NK-92 treated with Interleukin-12 subunit alpha and Interleukin-12 subunit beta, amount 100 ng/mL, for 24 hours (cell line): Measurements from ENCODE around the gene PLPP3.

Source experiments
- DNase-seq: peaks from one replicate; lab custom pipeline; 2025; lab: John Stamatoyannopoulos, UW

The PLPP3 gene

DNA sequence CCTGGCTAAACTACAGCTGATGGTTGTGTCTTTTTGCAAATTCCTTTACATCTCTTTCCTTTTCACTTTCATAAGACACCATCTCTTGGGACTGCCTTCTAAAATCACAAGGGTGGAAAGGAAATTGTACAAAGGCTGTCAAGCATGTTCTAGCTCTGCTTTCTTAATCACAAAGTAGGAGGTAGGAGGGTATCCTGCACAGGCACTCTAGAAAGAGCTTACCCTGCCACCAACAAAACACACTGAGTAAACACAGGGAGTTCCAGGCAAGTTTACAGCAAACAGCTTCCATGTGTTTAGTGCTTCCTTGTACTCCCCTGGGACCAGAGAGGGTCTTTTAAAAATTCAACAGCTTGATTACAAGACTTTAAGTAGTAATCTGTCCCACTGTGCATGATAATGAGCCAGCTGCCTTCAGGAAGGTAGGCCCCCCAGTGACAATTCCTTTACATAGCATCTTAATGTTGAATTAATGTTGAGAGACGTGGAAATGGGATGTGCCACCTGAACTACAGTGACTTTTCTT, 2.4 kb downstream of the PLPP3 start:
- DNase-seq: no peak

DNA sequence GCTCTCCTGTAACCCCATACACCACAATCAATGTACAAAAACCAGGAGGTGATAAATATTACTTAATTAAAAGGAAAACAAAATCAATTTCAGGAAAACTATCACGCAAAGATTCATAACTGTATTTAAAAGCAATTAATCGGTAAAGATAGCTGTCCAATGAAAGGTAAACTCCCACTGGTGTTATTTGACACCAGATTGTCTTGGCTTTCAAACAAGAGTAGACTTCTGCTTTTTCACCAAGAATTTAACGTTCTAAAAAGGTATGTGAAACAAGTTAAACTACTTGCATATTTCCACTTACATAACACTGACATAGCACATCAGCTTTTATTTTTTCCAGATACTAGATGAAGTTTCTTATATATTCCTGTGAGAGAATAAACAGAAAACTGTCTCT, 3.5 kb downstream of the PLPP3 start:
- no peak for DNase-seq

DNA sequence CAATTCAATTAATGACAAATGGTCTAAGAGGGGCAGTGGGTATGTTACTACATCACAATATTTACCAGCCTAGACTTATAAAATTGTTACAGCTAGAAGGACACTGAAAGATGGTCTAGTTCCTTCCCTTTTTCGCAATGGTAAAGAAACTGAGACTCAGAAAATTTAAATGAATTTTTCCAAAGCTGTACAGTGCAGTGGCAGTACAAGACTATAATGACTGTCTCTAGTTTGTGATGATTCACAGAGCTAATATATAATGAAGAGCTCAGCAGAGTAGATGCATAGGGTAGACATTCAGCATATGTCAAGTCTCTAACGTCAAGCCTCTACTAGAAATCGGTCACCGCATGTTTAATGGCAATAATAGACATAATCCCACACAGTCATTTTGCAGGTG, 4.6 kb downstream of the PLPP3 start:
- no peak for DNase-seq

DNA sequence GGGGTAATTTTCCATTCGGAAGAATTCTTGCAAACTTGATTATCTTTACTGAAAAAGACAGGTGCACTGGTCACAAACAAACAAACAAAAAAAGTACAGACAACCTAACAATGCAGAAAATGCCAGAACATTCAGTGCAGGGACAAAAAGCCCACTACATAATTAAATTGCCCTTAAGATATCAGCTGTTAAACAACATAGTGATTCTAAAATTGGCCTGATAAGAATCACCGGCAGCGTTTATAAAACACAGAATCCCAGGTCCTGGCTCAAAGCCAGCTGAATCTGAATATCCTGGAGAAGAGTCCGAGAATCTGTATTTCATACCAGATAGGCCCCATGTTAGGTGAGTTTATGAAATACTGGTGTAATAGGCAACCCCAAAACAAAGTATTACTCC, 6.1 kb downstream of the PLPP3 start:
- DNase-seq: no peak

DNA sequence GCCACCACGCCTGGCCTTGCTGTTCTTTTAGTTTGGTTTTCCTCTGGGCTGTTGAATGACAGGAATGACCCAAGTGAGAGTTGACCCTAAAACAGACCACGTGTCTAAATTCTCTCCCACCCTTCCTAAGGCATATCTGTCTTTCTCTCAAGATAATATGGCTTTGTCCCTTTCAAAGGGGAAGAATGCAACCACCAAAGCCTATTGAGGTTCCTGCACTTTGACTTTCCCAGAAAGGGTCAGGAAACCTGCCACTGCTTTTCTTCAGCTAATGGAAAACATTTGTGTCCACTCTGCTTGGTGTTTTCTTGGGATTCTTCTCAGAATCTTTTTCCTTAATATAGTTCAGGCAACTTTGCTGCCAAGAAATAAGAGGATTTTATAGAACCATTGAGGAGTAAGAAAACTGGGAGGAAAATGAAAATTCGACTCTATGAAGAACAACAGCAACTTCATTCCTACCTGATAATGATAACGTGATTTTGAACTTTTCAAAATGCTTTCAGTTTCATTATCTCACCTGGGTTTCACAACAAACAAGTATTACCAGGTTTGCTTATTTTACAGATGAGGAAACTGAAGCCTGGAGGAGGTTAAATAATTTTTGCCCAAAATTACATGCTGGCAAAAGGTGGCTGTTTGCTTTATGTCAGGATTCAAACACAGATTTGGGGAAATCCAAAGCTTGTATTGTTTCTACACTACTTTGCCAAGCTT, 6.9 kb downstream of the PLPP3 start:
- DNase-seq: no peak

DNA sequence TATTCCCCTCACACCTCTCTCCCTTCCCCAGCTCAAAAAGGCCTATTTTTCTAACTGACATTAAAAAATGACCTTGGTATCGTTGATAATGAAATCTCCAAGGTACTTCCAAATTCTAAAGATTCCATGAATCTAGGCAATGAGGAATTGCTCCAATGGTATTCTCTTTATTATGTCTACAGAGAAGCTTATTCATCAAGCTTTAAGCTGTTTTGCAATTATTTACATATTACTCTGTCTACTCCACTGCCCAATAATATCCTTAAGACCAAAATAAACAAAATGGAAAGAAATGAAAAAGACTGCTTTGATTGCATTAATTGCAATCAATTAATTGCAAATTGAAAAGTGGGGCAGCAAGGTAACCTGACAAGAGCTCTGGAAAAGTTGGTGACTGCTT, 7.9 kb downstream of the PLPP3 start:
- DNase-seq: no peak

DNA sequence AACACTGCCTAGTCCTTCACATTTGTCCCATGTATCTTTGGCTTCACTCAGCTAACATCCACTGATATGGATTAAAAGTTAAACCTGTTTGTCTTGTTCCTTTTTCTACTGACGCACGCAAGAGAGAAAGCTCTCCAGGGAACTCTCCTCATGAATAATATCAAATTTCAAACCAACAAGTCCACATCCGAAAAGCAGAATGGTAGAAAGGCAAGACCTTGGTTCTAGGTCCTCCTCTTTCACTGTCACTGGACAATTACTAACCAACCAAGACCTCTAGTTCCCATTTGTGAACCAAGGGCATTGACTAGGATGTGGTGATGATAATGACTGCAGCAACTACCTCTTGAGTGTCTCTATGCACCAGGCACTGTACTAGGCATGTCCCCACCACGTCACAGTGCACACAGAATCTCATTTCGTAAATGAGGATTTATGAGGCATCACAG, 8.4 kb downstream of the PLPP3 start:
- DNase-seq: no peak

DNA sequence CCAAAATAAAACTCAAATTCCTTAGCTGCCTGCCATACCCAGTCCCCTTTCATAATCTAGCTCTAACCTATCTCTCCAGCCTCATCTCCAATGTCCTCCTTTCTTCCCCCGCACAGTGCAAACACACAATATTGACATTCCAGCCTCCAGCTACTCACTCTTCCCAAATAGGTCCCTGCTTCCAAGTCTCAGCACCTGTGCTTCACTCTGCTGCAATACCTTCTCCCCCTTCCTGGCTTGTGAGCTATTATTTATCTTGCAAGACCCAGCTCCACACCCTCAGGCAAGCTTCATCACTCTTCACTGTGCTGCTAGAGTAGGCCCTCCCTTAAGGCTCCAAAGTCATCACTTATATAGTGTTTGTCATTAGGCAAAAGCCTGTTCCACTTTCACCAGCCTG, 9.7 kb downstream of the PLPP3 start:
- no peak for DNase-seq

DNA sequence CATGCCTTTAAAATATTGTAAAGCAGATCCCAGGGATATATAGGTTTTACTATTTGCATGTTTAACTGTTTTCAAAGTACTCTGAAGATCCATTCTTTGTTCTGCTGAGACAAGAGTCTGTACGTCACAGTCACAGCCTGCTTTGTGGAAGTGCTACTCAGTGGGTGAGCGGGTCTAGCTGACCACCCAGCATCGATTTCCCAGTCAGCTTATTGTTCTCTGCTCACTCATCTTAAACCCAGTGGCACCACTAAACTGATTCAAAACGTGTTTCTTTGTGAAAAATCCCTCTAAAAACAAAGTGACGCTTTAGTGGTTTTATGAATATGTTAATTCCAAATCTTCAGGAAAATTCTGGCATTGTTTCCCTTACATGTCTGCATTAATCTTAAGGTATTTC, 12.4 kb downstream of the PLPP3 start:
- no peak for DNase-seq

DNA sequence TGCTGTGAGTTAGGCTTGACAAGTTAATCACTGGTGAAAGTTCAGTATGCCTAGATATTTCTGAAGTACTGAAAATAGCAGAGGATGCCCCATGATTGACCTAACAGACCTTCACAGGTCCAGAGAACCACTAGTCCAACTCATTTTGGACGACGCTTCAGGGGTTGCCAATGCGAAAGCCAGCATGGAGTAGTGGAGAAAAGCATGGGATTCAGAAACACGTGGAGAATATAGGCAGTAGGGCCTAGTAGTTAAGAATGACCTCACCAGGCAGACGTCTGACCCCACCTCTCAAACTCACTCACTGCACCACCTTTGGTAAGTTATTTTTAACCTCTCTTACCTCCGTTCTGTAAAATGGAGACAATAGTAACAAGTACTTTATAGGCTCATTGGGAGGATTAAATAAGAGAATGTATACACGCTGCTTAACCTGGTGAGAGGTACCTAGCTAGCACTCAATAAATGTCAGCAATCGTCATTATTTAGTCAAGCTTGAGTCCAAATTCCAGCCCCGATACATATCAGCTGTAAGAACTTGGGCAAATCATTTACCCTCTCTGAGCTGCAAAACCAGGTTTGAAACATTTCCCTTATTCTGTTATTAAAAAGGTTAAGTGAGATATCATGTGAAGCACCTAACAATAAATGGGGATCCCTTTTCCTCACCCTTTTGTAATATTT, 13.2 kb downstream of the PLPP3 start:
- DNase-seq: no peak

DNA sequence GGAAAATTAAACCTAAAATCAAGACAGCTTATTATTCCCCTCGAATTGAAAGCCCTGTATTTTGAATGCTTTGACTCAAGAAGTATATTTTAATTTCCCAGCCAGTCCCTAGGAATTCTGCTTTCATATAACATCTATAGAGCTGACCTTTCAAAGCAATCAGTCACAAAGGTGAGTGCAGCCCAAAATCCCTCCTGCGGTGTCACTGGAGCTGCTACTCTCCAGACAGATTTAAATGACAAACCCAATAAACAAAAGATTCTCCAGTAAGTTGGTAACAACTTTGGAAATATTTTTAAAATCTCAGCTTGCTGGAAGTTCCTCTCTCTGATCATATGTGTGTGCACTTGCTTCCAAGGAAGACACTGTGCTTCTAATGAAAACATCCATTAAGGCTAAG, 14.7 kb downstream of the PLPP3 start:
- DNase-seq: no peak

DNA sequence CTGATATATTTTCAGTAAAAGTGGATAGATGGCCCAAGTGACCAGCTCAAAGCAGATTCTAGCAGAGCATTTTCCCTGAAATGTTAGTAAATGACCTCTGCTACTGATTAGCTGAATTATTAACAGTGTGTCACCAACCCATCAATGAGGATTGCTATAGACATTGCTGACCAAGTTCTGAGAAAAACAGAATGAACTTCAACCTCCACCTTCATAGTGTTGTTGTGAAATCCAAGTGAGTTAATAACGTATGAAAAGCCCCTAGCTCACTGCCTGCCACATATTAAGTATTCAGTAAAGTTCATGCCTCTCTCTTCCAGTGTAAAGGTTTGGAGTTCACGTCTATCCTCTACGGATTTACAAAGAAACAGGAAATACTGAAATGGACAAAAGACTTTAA, 15.8 kb downstream of the PLPP3 start:
- DNase-seq: no peak

DNA sequence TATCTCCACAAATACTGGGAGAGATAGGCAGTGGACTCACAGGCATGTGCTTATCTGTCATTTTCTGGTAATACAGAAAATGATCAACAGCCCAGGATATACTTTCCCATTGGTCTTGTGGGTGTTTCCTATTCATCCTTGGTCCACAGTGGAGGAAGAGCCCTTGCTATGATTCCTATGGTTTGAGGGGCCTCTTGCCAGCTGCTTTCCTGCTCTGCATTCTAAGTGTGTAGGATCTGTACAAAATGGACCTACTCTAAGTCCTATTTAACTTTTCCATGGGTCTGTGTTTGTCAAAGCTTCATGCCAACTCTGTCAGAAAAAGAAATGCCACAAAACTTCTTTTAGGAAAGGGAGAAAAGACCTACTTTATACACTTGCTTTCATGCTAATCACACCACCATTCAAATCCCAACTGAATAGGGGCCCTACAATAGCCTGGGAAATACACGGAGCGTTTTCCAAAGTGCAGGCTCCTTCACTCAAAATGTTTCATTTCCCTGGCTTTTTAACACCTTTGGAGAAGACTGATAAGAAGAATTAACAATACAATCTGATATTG, 16.4 kb downstream of the PLPP3 start:
- no peak for DNase-seq

DNA sequence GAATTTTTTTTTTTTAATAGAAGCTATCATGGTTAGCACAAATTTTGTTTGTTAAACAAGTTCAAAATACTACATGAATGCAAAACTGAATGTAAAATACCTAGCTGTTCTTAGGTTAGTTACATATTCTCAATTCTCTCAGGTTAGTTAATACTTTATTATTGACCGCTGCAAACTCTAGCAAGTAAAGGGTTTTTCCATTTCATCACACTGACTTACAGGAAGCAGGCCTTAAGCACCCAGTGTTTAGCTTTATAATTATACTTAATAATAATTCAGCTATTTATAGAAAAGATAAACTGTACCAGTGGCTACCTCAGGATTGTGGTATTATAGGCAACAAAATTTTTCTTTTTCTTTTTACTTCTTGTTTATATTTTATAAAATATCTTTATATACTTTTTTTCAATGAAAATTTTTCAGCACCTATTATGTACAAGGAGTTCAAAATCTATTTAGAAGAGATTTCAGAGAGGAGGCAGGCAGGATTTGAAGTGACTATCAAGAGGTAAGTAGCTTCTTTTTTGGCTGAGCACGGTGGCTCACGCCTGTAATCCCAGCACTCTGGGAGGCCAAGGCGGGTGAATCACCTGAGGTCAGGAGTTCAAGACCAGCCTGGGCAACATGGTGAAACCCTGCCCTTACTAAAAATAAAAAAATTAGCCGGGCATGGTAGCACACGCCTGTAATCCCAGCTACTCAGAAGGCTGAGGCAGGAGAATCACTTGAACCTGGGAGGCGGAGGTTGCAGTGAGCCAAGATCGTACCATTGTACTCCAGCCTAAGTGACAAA, 17.9 kb downstream of the PLPP3 start:
- DNase-seq: no peak

DNA sequence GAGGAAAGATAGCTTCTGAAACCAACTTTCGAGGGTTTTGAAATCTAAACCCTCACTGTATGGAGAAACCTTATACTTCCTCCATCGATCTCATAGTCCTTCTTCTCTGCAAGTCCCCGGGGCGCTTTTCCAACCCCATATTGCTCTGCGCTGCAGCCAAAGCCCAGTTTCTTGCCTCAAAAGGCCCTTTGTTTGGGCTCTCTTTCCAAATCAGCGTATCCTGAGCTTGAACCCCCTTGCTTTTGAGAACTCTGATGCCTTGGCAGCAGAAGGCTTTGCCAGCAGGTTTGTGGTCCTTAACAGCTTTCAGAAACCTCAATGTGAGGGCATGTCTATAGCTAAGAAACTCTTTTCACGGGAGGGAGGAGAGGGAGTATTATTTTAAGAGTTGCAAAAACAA, 21.6 kb downstream of the PLPP3 start:
- DNase-seq: no peak

DNA sequence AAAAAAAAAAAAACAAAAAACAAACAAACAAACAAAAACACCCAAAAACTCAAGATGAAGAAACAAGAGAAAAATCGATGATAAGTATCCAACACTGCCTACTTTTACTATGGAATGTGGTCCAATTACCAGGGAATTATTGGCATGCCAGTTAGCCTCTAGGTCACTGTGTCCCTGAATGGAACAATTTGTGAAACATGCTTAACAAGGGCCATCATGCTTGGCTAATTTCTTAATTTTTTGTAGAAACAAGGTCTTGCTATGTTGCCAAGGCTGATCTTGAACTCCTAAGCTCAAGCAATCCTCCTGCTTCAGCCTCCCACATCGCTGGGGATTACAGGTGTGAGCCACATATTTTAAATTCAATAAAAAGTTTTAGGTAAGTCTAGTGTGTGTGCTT, 23.9 kb downstream of the PLPP3 start:
- DNase-seq: no peak

DNA sequence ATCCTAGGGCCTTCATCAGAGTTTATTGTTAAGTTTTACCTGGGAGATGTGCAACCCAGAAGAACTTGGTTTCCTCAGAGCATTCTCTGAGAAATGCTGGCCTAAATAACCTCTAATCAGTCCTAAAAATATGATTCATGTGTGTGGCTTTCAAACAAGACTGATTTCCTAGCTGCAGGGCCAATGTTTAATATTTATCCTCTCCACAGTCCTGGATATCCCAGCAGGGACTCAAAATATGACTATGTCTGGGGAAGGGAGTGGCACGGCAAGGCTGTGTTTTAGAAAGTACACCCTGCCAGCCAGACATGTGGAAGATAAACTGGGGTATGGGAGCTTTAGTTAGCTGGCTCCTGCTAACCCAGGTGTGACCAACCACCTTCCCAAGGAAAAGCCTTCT, 26.3 kb downstream of the PLPP3 start:
- no peak for DNase-seq

DNA sequence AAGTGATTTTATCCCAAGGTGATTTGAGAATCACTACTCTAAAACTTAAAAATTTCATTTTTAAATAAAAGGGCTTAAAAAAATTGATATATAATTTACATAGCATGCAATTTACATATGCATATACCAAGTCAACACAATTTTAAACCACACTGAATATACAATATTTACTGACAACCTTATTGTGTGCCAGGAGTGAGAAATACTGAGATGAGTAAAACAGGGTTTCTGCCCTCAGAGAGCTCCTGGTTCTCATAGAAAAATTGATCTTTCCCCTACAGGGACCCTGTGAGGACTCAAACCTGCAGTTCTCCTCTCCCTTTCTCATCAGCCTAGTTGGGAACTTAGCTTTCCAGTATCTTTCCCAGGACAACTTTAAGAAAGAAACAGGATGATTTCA, 27.0 kb downstream of the PLPP3 start:
- DNase-seq: no peak

DNA sequence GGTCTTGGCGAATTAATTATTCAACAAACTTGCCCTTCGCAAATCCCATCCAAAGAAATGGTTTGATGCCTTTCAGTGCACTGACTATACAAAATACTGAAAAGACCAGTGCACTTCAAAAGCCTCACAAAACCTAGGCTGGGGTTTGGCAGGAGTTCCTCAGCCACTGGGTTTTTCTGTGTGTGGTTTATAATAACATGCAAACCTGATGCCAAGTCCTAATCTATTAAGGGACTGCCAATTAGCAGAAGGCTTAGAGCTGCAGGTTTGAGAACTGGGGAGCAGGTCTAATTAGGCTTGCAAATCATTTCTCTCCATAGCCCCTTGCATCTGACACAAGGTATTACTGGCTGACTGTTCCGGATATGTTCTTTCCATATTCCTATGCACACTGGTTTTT, 27.7 kb downstream of the PLPP3 start:
- no peak for DNase-seq

DNA sequence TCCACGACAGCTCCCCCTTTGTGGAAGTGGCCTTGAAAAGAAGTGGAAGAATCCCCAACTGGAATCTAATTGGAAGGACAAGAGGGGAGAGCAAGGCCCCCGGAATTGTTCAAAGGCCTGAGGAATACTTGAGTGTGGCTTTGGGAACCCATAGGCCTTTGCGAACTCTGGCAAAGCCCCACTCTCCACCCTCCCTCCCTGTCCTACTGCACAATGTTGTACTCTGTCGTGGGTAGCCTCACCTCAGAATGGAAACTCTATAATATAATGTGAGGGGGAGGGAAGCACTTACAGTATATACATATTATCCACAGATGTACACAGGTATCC, 28.5 kb downstream of the PLPP3 start:
- no peak for DNase-seq

DNA sequence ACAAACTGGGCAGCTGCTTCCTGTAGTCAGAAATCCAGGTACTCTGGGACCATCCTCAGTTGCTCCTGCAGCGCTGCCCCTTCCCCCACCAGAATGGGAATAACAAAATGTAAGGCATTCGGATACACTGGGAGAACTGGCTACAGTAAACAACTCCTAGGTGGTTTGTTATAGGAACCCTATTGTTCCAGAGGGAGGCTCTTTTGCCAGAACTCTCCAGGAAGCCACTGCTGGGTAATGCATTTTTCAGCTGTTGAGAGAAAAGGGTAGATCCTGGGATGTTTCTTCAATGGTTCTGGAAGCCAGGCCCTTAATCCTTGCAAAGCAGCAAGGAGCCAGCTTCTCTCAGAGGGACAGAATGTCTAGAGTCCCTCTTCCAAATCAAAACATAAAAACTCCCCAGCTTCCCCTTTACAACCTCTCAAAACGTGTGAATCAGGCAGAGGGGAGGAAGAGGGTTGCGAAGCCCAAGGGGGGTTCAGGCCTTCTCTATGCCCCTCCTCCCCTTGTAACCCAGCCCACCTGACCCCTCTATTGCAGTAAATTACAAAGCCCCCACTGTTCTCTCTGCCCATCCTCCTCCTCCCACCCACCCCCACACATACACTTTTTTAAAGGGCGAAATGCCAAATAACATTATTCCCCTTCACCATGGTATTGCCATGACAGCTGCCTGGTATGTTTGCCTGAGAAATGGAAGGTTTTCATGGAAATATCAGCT, 29.1 kb downstream of the PLPP3 start:
- DNase-seq: no peak

DNA sequence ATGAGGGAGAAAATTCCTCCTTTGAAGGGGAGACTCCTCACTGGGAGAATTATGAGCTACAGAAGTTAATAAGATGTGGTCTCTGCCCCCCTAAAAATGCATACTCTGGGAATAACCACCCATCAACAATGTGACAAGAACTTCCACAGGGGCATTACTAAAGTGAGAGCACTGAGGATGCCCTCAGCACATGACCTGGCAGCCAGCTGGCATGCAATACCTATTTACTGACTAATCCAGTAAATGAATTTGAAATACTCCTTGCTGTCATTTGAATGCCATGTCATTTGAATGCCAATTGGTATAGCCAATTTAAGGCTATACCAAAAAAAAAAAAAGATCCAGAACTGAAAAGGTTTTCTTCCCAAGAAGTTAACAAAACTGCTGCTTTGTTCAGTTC, 30.8 kb downstream of the PLPP3 start:
- DNase-seq: no peak
